Neural progenitor cell (in vitro differentiated cells): ENCODE results near the gene AMER3.

Experiments
- CTCF ChIP-seq: fragments of 200-600 bp; sonication (generic); IDR thresholded peaks from 2 replicates; pipeline ENCODE4 v1.5.1; 2017; ENCODE audit warnings: antibody characterized with exemption, mild to moderate bottlenecking
- EZH2 ChIP-seq: fragments of 200-600 bp; sonication (generic); IDR thresholded peaks from 2 replicates; pipeline ENCODE4 v1.6.1; 2017; ENCODE audit warnings: antibody characterized with exemption, mild to moderate bottlenecking, moderate library complexity

GRCh38 chr2:130759906-130760753 lies 4.8 kb downstream of the AMER3 start:
- no peak for TF ChIP-seq CTCF
- TF ChIP-seq EZH2, result no peak
